Right atrium auricular region (tissue), 2 donors: ENCODE data around the gene ACYP2. TPM values are rescaled to one million over a fixed set of nuclear protein-coding genes. Genes with fewer than 3 reads are reported as not detected.

ENCODE experiments used
- DNase-seq: peaks from one replicate; pipeline ENCODE4 v3.0.0-alpha.2; 2019; ENCODE audit warnings: low spot score
- H3K27ac ChIP-seq, 2 donors: fragments of 200-600 bp; sonication (generic); 1 replicate in 1 of 2; 2 replicates in 1 of 2; pipeline ENCODE4 v1.5.1; 2016 to 2019
- H3K27me3 ChIP-seq, 2 donors: fragments of 200-600 bp; sonication (generic); one replicate each; pipeline versions ENCODE4 v1.5.1 to v1.6.0; 2017 to 2019
- H3K36me3 ChIP-seq: fragments of 200-600 bp; sonication (generic); one replicate; pipeline ENCODE4 v1.5.1; 2016
- H3K4me1 ChIP-seq, 2 donors: fragments of 200-600 bp; sonication (generic); one replicate each; pipeline versions ENCODE4 v1.5.1 to v1.6.0; 2017 to 2019
- H3K4me3 ChIP-seq, 2 donors: fragments of 200-600 bp; sonication (generic); 1 replicate in 1 of 2; 2 replicates in 1 of 2; pipeline ENCODE4 v1.5.1; 2017 to 2019; ENCODE audit warnings: mild to moderate bottlenecking in 1 of 2, moderate library complexity in 1 of 2
- H3K9me3 ChIP-seq, 2 donors: fragments of 200-600 bp; sonication (generic); one replicate each; pipeline ENCODE4 v1.5.1; 2019
- total RNA-seq, 2 donors: library from RNA; depleted of rRNA; stranded (reverse); fragments of >200 nt; gene quantifications; one replicate each; pipeline ENCODE4 v1.1.0, GENCODE V29; 2016
- TF ChIP-seq, protein P1 (sequence below), 2 donors: fragments of 200-600 bp; sonication (generic); IDR thresholded peaks; one replicate each; pipeline ENCODE4 v1.5.1; 2019; ENCODE audit warnings: antibody characterized with exemption in 2 of 2

ACYP2 gene
- total RNA-seq, 2 donors from 2014 or later: 32.7 to 48.1 TPM

- no peak overlapping the region for H3K27ac ChIP-seq
- DNase-seq: no peak
- TF ChIP-seq, protein P1, sequence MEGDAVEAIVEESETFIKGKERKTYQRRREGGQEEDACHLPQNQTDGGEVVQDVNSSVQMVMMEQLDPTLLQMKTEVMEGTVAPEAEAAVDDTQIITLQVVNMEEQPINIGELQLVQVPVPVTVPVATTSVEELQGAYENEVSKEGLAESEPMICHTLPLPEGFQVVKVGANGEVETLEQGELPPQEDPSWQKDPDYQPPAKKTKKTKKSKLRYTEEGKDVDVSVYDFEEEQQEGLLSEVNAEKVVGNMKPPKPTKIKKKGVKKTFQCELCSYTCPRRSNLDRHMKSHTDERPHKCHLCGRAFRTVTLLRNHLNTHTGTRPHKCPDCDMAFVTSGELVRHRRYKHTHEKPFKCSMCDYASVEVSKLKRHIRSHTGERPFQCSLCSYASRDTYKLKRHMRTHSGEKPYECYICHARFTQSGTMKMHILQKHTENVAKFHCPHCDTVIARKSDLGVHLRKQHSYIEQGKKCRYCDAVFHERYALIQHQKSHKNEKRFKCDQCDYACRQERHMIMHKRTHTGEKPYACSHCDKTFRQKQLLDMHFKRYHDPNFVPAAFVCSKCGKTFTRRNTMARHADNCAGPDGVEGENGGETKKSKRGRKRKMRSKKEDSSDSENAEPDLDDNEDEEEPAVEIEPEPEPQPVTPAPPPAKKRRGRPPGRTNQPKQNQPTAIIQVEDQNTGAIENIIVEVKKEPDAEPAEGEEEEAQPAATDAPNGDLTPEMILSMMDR (IDR thresholded peaks at IDR 0.05): no peak
Observed at GRCh38 chr2:54226260-54226659, 110.8 kb downstream of the ACYP2 start.

GRCh38 chr2:54227798-54228197, 112.4 kb downstream of the ACYP2 start:
- Histone ChIP-seq H3K9me3 (no peaks in the 10 kb centered on the region), H3K4me3 (no peak overlapping the region), H3K27ac (no peak overlapping the region), H3K27me3 (no peaks in the 10 kb centered on the region), H3K36me3 (no peaks in the 10 kb centered on the region), H3K4me1 (peaks cover 0 to 14% of the 10 kb centered on the region in 2 donors)
- TF ChIP-seq, protein P1 (IDR thresholded peaks at IDR 0.05): no peak
- no peak for DNase-seq

More at GRCh38 chr2:54226260-54226659, 110.8 kb downstream of the ACYP2 start:
- H3K27me3 ChIP-seq: no peaks in the 10 kb centered on the region
- peaks cover 0 to 14% of the 10 kb centered on the region in 2 donors for H3K4me1 ChIP-seq
- no peak overlapping the region for H3K4me3 ChIP-seq
- no peaks in the 10 kb centered on the region for H3K9me3 ChIP-seq
- H3K36me3 ChIP-seq: no peaks in the 10 kb centered on the region

GRCh38 chr2:54228945-54229344, 113.5 kb downstream of the ACYP2 start:
- TF ChIP-seq, protein P1 (IDR thresholded peaks at IDR 0.05): no peak
- DNase-seq: peak; percentile 71
- no peaks in the 10 kb centered on the region for H3K27me3 ChIP-seq
- peaks cover 0 to 14% of the 10 kb centered on the region in 2 donors for H3K4me1 ChIP-seq
- H3K36me3 ChIP-seq: no peaks in the 10 kb centered on the region
- H3K9me3 ChIP-seq: no peaks in the 10 kb centered on the region
- no peak overlapping the region for H3K4me3 ChIP-seq
- peak overlapping the region in 1 of 2 donors; percentile 26 for H3K27ac ChIP-seq

GRCh38 chr2:54233832-54234649, 118.6 kb downstream of the ACYP2 start:
- H3K36me3 ChIP-seq: no peaks in the 10 kb centered on the region
- TF ChIP-seq, protein P1 (IDR thresholded peaks at IDR 0.05): no peak
- no peaks in the 10 kb centered on the region for H3K27me3 ChIP-seq
- no peaks in the 10 kb centered on the region for H3K9me3 ChIP-seq
- no peak overlapping the region for H3K27ac ChIP-seq
- no peak for DNase-seq
- H3K4me1 ChIP-seq: peaks cover 0 to 2% of the 10 kb centered on the region in 2 donors
- no peak overlapping the region for H3K4me3 ChIP-seq

- no peaks in the 10 kb centered on the region for H3K9me3 ChIP-seq
- TF ChIP-seq, protein P1 (IDR thresholded peaks at IDR 0.05): no peak
- no peaks in the 10 kb centered on the region for H3K36me3 ChIP-seq
- H3K4me3 ChIP-seq: no peak overlapping the region
- H3K27me3 ChIP-seq: no peaks in the 10 kb centered on the region
- DNase-seq: no peak
- peaks cover 0 to 25% of the 10 kb centered on the region in 2 donors for H3K4me1 ChIP-seq
- H3K27ac ChIP-seq: no peak overlapping the region
Observed at GRCh38 chr2:54237428-54237827, 122.0 kb downstream of the ACYP2 start.
